GM19025 (cell line): ENCODE data around the gene VWA7.

Source experiments
- ATAC-seq: cut with Tn5 transposase; IDR thresholded peaks from one replicate; pipeline ENCODE4 v1.9.1; 2021; ENCODE audit warnings: mild to moderate bottlenecking, low read depth, moderate library complexity; ENCODE audit not compliant: unreplicated experiment

The VWA7 gene

DNA sequence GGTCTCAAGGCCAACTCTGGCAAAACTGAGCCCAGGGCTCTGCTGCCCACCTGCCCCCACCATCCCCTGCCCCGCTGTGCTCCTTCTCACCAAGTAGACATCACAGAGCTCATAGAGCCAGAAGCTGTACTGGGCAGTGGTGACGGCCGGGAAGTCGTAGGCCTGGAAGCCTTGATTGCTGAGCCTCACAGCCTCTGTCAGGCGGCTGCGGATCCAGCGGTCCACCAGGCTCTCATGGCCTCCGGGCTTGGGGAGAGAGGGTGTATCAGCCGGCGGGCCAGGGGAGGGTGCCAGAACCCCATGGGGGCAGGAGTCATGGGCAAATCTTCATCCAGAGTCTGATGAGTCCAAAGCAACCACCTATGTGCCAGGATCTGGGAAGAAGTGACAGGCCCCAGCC, 2.8 kb upstream of the VWA7 start:
- ATAC-seq = no peak

GRCh38 chr6:31778999-31779885, 2.1 kb upstream of the VWA7 start:
- no peak for ATAC-seq

DNA sequence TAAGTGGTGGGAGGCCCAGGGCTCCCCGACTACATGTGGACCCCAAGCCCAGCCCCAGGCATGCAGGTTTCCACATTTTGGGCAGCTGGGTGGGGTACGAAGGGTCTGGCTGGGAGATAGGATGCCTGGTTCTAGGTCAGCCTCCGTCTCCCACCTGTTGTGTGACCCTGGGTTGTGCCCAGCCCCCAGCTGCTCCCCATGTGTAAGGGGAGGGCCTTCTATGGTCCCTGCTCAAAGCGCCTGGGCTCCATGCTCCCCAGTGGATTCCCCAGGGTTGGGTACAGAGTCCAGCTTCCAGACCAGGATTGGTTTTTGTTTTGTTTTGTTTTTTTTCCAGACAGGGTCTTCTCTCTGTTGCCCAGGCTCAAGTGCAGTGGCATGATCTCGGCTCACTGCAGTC, 1.1 kb upstream of the VWA7 start:
- ATAC-seq = no peak

- ATAC-seq = no peak
Observed at GRCh38 chr6:31777667-31778050, 531 bp upstream of the VWA7 start.

DNA sequence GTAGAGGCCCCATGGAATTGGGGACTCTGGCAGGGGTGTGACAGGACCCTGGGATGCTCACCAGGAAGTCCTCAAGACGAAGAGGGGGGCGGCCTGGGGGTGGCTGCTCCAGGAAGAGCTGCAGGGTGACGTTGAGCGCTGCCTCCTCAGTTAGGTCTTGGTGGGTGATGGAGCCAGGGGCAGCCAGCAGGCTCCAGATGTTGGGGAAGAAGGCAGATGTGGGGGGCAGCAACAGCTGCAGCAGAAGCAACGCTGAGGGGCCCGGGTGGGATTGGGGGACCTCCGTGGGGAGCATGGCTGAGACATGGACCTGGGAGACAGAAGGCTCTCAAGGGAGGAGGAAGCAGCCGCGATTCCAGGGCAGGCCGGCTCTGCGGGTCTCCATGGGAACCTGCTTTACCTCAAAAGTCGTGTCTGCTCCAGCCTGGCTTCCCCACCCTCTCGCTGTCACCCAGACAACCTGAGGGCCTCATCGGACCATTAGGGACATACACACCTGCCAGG, 591 bp downstream of the VWA7 start:
- ATAC-seq = no peak

DNA sequence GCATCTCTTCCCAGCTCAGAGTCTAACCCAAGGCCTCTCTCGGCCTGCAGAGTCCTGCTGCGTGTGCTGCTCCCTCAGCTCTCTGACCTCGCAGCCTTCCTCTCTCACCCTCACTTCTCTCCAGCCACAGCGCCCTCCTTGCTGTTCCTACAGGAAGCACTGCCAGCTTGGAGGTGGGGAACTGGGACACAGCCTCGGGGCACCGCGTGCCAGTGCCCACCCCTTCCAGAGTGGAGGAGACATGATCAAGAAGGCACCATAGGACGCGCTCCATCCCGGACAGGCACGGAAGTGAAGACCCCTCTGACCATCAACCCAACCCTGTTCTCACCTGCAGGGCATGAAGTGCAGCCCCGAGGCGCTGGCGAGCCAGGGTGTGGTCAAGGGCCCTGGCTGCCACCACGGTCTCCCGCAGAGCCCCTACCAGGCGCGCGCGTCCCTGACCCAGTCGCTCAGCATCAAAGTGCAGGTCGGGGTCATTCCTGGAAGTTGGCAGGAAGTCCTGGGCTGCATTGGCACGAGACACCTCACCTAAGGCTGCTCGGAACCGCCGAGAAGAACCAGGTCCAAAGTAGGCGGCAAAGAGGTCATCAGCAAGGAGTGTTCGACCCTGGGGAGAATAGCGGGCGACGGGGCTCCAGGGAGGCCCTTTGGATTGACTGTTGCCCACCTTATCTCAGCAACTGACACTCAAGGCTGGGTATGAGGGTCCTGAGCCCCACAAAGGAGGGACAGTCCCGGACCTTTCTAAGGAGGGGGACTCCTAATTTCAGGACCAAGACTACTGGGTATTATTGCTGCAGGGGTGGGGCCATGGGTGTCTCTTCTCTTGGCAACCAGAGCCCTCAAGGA, 1.3 kb downstream of the VWA7 start:
- no peak for ATAC-seq

- no peak for ATAC-seq
Observed at GRCh38 chr6:31775184-31775583, 1.9 kb downstream of the VWA7 start.

DNA sequence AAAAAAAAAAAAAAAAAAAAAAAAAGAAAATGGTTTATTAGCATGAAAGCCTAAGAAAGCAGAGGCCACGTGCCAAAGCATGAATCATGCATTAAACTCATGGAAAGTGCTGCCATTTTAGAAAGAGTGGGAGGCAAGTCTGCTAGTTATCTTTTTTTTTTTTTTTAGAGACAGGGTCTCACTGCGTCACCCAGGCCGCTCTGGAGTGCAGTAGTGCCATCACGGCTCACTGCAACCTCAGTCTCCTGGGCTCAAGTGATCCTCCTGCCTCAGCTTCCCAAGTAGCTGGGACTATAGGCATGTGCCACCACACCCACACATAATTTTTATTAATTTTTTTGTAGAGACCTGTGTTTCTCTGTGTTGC, 5.2 kb downstream of the VWA7 start:
- no peak for ATAC-seq

DNA sequence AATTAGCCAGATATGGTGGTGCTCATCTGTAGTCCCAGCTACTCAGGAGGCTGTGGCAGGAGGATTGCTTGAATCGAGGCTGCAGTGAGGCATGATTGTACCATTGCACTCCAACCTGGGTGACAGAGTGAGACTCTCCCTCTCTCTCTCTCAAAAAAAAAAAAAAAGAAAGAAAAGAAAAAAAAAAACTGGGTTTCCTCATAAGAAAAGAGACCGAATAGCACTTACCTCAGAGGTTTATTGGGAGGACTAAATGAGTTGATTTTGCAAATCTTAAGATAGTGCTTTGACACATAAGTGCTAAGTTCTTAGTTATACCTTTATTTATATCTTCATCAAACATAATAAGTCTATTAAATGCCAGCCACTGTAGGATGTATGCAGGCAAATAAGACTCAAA, 6.3 kb downstream of the VWA7 start:
- ATAC-seq = no peak

DNA sequence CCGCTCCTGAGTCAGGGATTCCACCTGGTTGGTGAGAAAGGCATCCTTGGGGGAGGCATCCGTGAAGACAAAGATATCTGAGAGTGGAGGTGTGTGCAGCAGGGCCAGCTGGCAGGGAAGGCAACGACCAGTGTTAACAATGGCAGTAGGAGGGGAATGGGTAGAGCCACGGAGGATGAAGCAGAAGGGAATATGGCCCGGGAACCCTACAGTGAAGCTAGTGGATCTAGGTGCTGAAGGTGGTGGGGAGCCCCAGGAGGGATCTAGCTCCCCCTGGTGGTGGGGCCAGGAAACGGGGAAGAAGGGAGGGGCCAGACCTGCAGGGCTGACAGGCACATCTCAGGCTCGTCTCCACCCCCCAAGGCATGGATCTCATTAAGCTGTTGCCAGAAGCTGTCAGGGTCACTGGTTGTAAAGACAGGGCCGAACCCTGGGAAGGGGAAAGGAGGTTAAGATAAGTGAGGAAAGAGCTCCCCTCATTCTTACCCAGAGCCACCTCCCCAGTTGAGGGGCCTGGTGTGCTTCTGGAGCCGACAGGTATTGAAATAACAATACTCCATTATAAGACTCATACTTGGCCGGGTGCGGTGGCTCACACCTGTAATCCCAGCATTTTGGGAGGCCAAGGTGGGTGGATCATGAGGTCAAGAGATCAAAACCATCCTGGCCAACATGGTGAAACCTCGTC, 7.3 kb downstream of the VWA7 start:
- ATAC-seq = no peak

DNA sequence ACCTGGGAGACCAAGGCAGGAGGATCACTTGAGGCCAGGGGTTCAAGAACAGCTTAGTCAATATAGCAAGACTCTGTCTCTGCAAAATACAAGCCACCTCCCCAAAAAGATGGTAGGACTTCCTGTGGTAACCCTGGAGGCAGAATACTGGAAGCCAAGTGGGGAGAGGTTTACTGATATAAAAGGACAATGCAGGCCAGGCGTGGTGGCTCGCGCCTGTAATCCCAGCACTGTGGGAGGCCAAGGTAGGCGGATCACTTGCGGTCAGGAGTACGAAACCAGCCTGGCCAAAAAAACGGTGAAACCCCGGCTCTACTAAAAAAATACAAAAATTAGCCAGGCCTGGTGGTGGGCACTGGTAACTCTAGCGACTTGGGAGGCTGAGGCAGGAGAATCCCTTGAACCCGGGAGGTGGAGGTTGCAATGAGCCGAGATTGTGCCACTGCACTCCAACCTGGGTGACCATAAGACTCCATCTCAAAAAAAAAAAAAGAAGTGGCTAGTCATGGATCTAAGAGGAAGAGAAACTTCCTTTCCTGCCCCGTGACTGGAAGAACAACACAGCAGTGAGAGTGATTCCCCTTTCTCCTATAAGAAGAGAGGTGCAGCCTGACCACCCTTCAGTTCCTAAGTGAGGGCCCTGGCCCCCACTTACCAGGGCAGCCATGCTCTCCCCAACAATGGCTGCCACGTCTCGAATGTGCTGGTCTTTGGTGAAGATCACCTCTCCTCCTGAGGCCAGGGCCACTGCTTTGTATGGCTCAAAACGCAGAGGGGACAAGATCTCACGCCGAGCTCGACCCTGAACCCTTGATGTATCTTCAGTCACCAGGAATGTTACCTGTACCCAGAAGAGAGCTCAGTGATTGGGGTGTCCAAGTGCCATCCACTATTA, 8.5 kb downstream of the VWA7 start:
- ATAC-seq = no peak

GRCh38 chr6:31767096-31767645, 10.0 kb downstream of the VWA7 start:
- ATAC-seq = no peak

- ATAC-seq = no peak
Observed at GRCh38 chr6:31765910-31766794, 11.0 kb downstream of the VWA7 start.

- no peak for ATAC-seq
Observed at GRCh38 chr6:31765559-31765909, 11.6 kb downstream of the VWA7 start.

- ATAC-seq = no peak
Observed at GRCh38 chr6:31764198-31764597, 12.9 kb downstream of the VWA7 start.

DNA sequence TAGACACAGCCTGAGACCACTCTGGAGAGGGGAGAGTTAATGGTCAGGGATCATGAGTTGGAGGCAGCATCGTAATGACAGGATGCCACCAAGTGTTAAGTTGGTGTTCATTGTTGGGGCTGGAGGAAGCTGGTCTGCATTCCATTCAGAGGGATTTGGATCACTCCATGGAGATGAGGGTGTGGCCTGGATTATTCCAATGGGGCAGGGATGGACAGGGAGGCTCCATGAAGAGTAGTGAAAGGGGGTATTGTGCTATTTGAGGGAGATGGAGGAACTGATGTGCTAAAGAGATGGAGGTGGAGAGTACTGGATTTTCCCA, 13.5 kb downstream of the VWA7 start:
- no peak for ATAC-seq

DNA sequence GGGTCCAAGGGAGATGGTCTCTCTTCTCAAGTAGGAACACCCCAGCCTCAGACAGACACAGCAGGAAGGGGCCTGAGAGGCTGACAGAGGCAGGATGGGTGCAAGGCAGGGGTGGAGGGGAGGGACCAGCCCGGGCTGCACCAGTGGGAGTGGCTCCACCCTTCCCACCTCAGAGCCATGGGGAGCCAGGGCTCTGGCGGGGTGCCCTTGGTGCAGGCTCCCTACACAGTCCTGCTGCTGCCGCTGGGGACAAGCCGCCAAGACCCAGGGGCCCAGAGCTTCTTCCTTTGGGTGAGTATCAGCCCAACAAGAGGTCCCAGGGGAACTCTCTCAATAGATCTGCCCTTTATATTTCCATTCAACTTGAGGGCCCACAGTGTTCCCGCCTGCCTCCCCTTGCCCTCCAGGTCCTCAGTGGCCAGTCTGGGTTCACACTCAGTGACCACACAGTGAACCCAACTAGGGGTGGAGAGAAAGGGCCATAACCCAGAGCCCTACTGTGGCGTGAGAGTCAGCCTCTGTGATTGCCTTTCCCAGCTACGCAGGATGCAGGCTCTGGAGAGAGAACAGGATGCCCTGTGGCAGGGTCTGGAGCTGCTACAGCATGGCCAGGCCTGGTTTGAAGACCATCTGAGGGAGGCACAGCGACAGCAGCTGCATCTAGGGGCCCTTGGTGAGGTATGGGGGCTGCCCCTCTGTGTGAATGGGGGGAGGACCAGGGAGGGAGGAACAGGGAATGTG, 14.1 kb downstream of the VWA7 start:
- no peak for ATAC-seq

- no peak for ATAC-seq
Observed at GRCh38 chr6:31762356-31762755, 14.8 kb downstream of the VWA7 start, which contains the start of gene SAPCD1. Gene SAPCD1 (plus strand): TSS chr6:31762656. CDS start chr6:31763055, 399 bp downstream.
